T-helper 2 cell treated with Interferon-gamma antibody and Interleukin-4, amounts not matched to agents 5 μg/mL and 100 μg/mL, for 36 hours (primary cell): Measurements from ENCODE around the gene RERE.
A peak's percentile ranks its signal among the peaks of the same experiment; 100 is the strongest.

Source experiments
- DNase-seq: peaks from one replicate; pipeline ENCODE4 v3.0.0; 2021; ENCODE audit warnings: low spot score
- H3K27ac Mint-ChIP-seq: one replicate; pipeline ENCODE4 v1.8.0; 2021; ENCODE audit warnings: mild to moderate bottlenecking, mixed read lengths
- H3K27me3 Mint-ChIP-seq: one replicate; pipeline ENCODE4 v1.8.0; 2021; ENCODE audit warnings: low read depth, mixed read lengths
- H3K36me3 Mint-ChIP-seq: one replicate; pipeline ENCODE4 v1.8.0; 2021; ENCODE audit warnings: low read depth, mixed read lengths
- H3K4me1 Mint-ChIP-seq: one replicate; pipeline ENCODE4 v1.8.0; 2021; ENCODE audit warnings: low read depth, mixed read lengths
- H3K4me3 Mint-ChIP-seq: one replicate; pipeline ENCODE4 v1.8.0; 2022; ENCODE audit warnings: mild to moderate bottlenecking, moderate library complexity, mixed read lengths
- H3K9me3 Mint-ChIP-seq: one replicate; pipeline ENCODE4 v1.8.0; 2021; ENCODE audit warnings: mixed read lengths

Gene RERE

GRCh38 chr1:8329439-8329838, 488.0 kb downstream of the RERE start:
- H3K9me3 Mint-ChIP-seq = no peaks in the 10 kb centered on the region
- no peak overlapping the region for H3K27ac Mint-ChIP-seq
- no peaks in the 10 kb centered on the region for H3K27me3 Mint-ChIP-seq
- H3K4me3 Mint-ChIP-seq = no peak overlapping the region
- DNase-seq = no peak
- H3K4me1 Mint-ChIP-seq = no peaks in the 10 kb centered on the region
- no peaks in the 10 kb centered on the region for H3K36me3 Mint-ChIP-seq

- no peaks in the 10 kb centered on the region for H3K36me3 Mint-ChIP-seq
- no peaks in the 10 kb centered on the region for H3K27me3 Mint-ChIP-seq
- no peak for DNase-seq
- H3K27ac Mint-ChIP-seq = no peak overlapping the region
- no peak overlapping the region for H3K4me3 Mint-ChIP-seq
- no peaks in the 10 kb centered on the region for H3K4me1 Mint-ChIP-seq
- no peaks in the 10 kb centered on the region for H3K9me3 Mint-ChIP-seq
Observed at GRCh38 chr1:8328271-8328670, 489.2 kb downstream of the RERE start.

- H3K27me3 Mint-ChIP-seq = no peaks in the 10 kb centered on the region
- no peak overlapping the region for H3K27ac Mint-ChIP-seq
- no peaks in the 10 kb centered on the region for H3K36me3 Mint-ChIP-seq
- H3K4me1 Mint-ChIP-seq = peaks cover 3% of the 10 kb centered on the region
- DNase-seq = no peak
- H3K4me3 Mint-ChIP-seq = no peak overlapping the region
- peaks cover 4% of the 10 kb centered on the region for H3K9me3 Mint-ChIP-seq
Observed at GRCh38 chr1:8326265-8326664, 491.2 kb downstream of the RERE start.

- DNase-seq = no peak
- Mint-ChIP-seq H3K4me3 (no peak overlapping the region), H3K4me1 (peaks cover 3% of the 10 kb centered on the region), H3K27ac (no peak overlapping the region), H3K27me3 (peaks cover 2% of the 10 kb centered on the region), H3K36me3 (no peaks in the 10 kb centered on the region), H3K9me3 (peaks cover 4% of the 10 kb centered on the region)
Observed at GRCh38 chr1:8325771-8326170, 491.7 kb downstream of the RERE start.

- H3K27ac Mint-ChIP-seq = no peak overlapping the region
Observed at GRCh38 chr1:8324176-8324810, 493.1 kb downstream of the RERE start.

GRCh38 chr1:8323706-8324105, 493.7 kb downstream of the RERE start:
- Mint-ChIP-seq H3K27me3 (peaks cover 11% of the 10 kb centered on the region), H3K36me3 (no peaks in the 10 kb centered on the region), H3K4me3 (no peak overlapping the region), H3K27ac (no peak overlapping the region), H3K9me3 (peaks cover 4% of the 10 kb centered on the region), H3K4me1 (peaks cover 4% of the 10 kb centered on the region)
- no peak for DNase-seq

More at GRCh38 chr1:8324176-8324810, 493.1 kb downstream of the RERE start:
- Mint-ChIP-seq H3K4me1 (peaks cover 3% of the 10 kb centered on the region), H3K9me3 (peaks cover 4% of the 10 kb centered on the region), H3K36me3 (no peaks in the 10 kb centered on the region), H3K27me3 (peaks cover 9% of the 10 kb centered on the region), H3K4me3 (no peak overlapping the region)
- no peak for DNase-seq

GRCh38 chr1:8321612-8322011, 495.8 kb downstream of the RERE start:
- Mint-ChIP-seq H3K27me3 (peaks cover 17% of the 10 kb centered on the region), H3K4me3 (no peak overlapping the region), H3K4me1 (peaks cover 9% of the 10 kb centered on the region), H3K27ac (no peak overlapping the region), H3K9me3 (peaks cover 4% of the 10 kb centered on the region), H3K36me3 (no peaks in the 10 kb centered on the region)
- DNase-seq = peak; percentile 46

GRCh38 chr1:8318436-8318835, 499.0 kb downstream of the RERE start:
- no peaks in the 10 kb centered on the region for H3K36me3 Mint-ChIP-seq
- peaks cover 33% of the 10 kb centered on the region for H3K27me3 Mint-ChIP-seq
- peak overlapping the region; percentile 64 for H3K4me3 Mint-ChIP-seq
- no peak overlapping the region for H3K27ac Mint-ChIP-seq
- H3K4me1 Mint-ChIP-seq = peaks cover 17% of the 10 kb centered on the region
- DNase-seq = no peak
- H3K9me3 Mint-ChIP-seq = peaks cover 4% of the 10 kb centered on the region

GRCh38 chr1:8317647-8318381, 499.6 kb downstream of the RERE start, which contains the start of gene SLC45A1:
SLC45A1 (plus strand) TSS chr1:8318114; CDS start chr1:8324330, 6,216 bp downstream.
- Mint-ChIP-seq H3K36me3 (no peaks in the 10 kb centered on the region), H3K9me3 (peaks cover 4% of the 10 kb centered on the region), H3K27me3 (peaks cover 36% of the 10 kb centered on the region), H3K4me1 (peaks cover 17% of the 10 kb centered on the region), H3K27ac (no peak within 1 kb of the TSS), H3K4me3 (peak within 1 kb of the TSS; percentile 78)
- peak; percentile 85 for DNase-seq

- Mint-ChIP-seq H3K27me3 (peaks cover 34% of the 10 kb centered on the region), H3K4me3 (peak overlapping the region; percentile 10), H3K27ac (no peak overlapping the region), H3K4me1 (peaks cover 14% of the 10 kb centered on the region), H3K9me3 (no peaks in the 10 kb centered on the region), H3K36me3 (no peaks in the 10 kb centered on the region)
- DNase-seq = no peak
Observed at GRCh38 chr1:8315573-8316475, 501.6 kb downstream of the RERE start.

- DNase-seq = peak; percentile 21
- no peaks in the 10 kb centered on the region for H3K36me3 Mint-ChIP-seq
- peaks cover 28% of the 10 kb centered on the region for H3K27me3 Mint-ChIP-seq
- H3K9me3 Mint-ChIP-seq = no peaks in the 10 kb centered on the region
- peak overlapping the region; percentile 10 for H3K4me3 Mint-ChIP-seq
- peaks cover 14% of the 10 kb centered on the region for H3K4me1 Mint-ChIP-seq
- no peak overlapping the region for H3K27ac Mint-ChIP-seq
Observed at GRCh38 chr1:8314346-8315280, 502.8 kb downstream of the RERE start.

GRCh38 chr1:8313231-8313630, 504.2 kb downstream of the RERE start:
- peaks cover 26% of the 10 kb centered on the region for H3K27me3 Mint-ChIP-seq

More at GRCh38 chr1:8313231-8313630, 504.2 kb downstream of the RERE start:
- Mint-ChIP-seq H3K27ac (no peak overlapping the region), H3K4me3 (no peak overlapping the region), H3K36me3 (no peaks in the 10 kb centered on the region), H3K4me1 (peaks cover 9% of the 10 kb centered on the region), H3K9me3 (no peaks in the 10 kb centered on the region)
- DNase-seq = no peak
